WTC11 (cell line): ENCODE data around the gene TMEM174. TPM values are rescaled to one million over a fixed set of nuclear protein-coding genes. Genes with fewer than 3 reads are reported as not detected.

Experiments used
- ATAC-seq: fragments of 200-7000 bp; cut with Tn5 transposase; 2 replicates; pipeline ENCODE4 v1.10.0; 2021; ENCODE audit warnings: mild to moderate bottlenecking, moderate library complexity
- CTCF ChIA-PET: fragments of 300-600 bp; sonication (Branson Sonifier 250); formaldehyde crosslinking; loops from one replicate; lab custom pipeline; 2021; ENCODE audit warnings: antibody characterized with exemption; lab: Charles Lee
- POLR2A ChIA-PET: fragments of 350-600 bp; sonication (Branson Sonifier 250); formaldehyde crosslinking; loops from one replicate; lab custom pipeline; 2021; ENCODE audit warnings: antibody characterized with exemption; lab: Charles Lee
- DNase-seq: peaks from one replicate; pipeline ENCODE4 v3.0.0; 2021; ENCODE audit warnings: low spot score
- H3K27ac Mint-ChIP-seq: 2 replicates; pipeline ENCODE4 v1.8.0; 2021; ENCODE audit warnings: mixed read lengths
- H3K27me3 Mint-ChIP-seq: 2 replicates; pipeline ENCODE4 v1.8.0; 2021; ENCODE audit warnings: low read depth, mild to moderate bottlenecking, moderate library complexity, mixed read lengths
- H3K36me3 Mint-ChIP-seq: 2 replicates; pipeline ENCODE4 v1.8.0; 2021; ENCODE audit warnings: mixed read lengths
- H3K4me1 Mint-ChIP-seq: 2 replicates; pipeline ENCODE4 v1.8.0; 2022; ENCODE audit warnings: mixed read lengths
- H3K4me3 Mint-ChIP-seq: 2 replicates; pipeline ENCODE4 v1.8.0; 2021; ENCODE audit warnings: mild to moderate bottlenecking, moderate library complexity, mixed read lengths
- H3K9me3 Mint-ChIP-seq: 2 replicates; pipeline ENCODE4 v1.8.0; 2021; ENCODE audit warnings: mixed read lengths
- E2F5 ChIP-seq: sonication (generic); formaldehyde crosslinking; IDR thresholded peaks from 2 replicates; pipeline ENCODE4 v1.8.1; 2022; ENCODE audit warnings: mild to moderate bottlenecking, moderate library complexity, missing genetic modification reagents
- FOXP4 ChIP-seq: sonication (generic); formaldehyde crosslinking; IDR thresholded peaks from 2 replicates; pipeline ENCODE4 v1.8.0; 2022; ENCODE audit warnings: mild to moderate bottlenecking, missing genetic modification reagents
- GTF2I ChIP-seq: fragments of 250-450 bp; sonication (Bioruptor Pico); conservative IDR thresholded peaks from 2 replicates; pipeline ENCODE4 v1.4.0; 2021; ENCODE audit warnings: mild to moderate bottlenecking
- HMGA2 ChIP-seq: fragments of 250-450 bp; sonication (Bioruptor Pico); IDR thresholded peaks from 2 replicates; pipeline ENCODE4 v1.4.0; 2021; ENCODE audit warnings: mild to moderate bottlenecking, moderate library complexity
- HMGXB4 ChIP-seq: sonication (generic); formaldehyde crosslinking; IDR thresholded peaks from 2 replicates; pipeline ENCODE4 v1.8.1; 2023; ENCODE audit warnings: mild to moderate bottlenecking, moderate library complexity, missing genetic modification reagents
- PREB ChIP-seq: sonication (generic); formaldehyde crosslinking; IDR thresholded peaks from 2 replicates; pipeline ENCODE4 v1.8.1; 2022; ENCODE audit warnings: mild to moderate bottlenecking, missing genetic modification reagents, moderate library complexity, borderline replicate concordance
- RELA ChIP-seq: sonication (generic); formaldehyde crosslinking; IDR thresholded peaks from 2 replicates; pipeline ENCODE4 v1.8.1; 2022; ENCODE audit warnings: missing genetic modification reagents, mild to moderate bottlenecking, borderline replicate concordance
- SMAD3 ChIP-seq: sonication (generic); formaldehyde crosslinking; IDR thresholded peaks from 2 replicates; pipeline ENCODE4 v1.8.0; 2022; ENCODE audit warnings: missing genetic modification reagents, mild to moderate bottlenecking, borderline replicate concordance
- TCF7 ChIP-seq: sonication (generic); formaldehyde crosslinking; IDR thresholded peaks from 2 replicates; pipeline ENCODE4 v1.8.0; 2022; ENCODE audit warnings: mild to moderate bottlenecking, low read depth, missing genetic modification reagents, moderate library complexity
- TEAD1 ChIP-seq: sonication (generic); formaldehyde crosslinking; IDR thresholded peaks from 2 replicates; pipeline ENCODE4 v1.8.0; 2022; ENCODE audit warnings: mild to moderate bottlenecking, missing genetic modification reagents
- USF2 ChIP-seq: sonication (generic); formaldehyde crosslinking; IDR thresholded peaks from 2 replicates; pipeline ENCODE4 v1.8.1; 2023; ENCODE audit warnings: mild to moderate bottlenecking, missing genetic modification reagents, moderate library complexity
- ZBTB43 ChIP-seq: sonication (generic); formaldehyde crosslinking; IDR thresholded peaks from 2 replicates; pipeline ENCODE4 v1.8.1; 2023; ENCODE audit warnings: mild to moderate bottlenecking, missing genetic modification reagents
- ZNF281 ChIP-seq: sonication (generic); formaldehyde crosslinking; IDR thresholded peaks from 2 replicates; pipeline ENCODE4 v1.8.0; 2023; ENCODE audit warnings: mild to moderate bottlenecking, missing genetic modification reagents
- ZNF532 ChIP-seq: fragments of 250-450 bp; sonication (Bioruptor Pico); IDR thresholded peaks from 2 replicates; pipeline ENCODE4 v1.9.0; 2021; ENCODE audit warnings: mild to moderate bottlenecking, borderline replicate concordance
- total RNA-seq: library from RNA; stranded (reverse); gene quantifications from 3 replicates; pipeline ENCODE4 v1.2.3, GENCODE V29; 2021

The TMEM174 gene
- total RNA-seq, 1 experiment from 2014 or later: not detected

GRCh38 chr5:73197637-73198257 lies 24.8 kb downstream of the TMEM174 start:
- H3K27ac Mint-ChIP-seq: no peak overlapping the region
- ChIA-PET CTCF (no interaction called here), POLR2A (no interaction called here)
- ATAC-seq: no peak
- no peak overlapping the region for H3K4me3 Mint-ChIP-seq
- H3K36me3 Mint-ChIP-seq: peaks cover 2% of the 10 kb centered on the region
- peaks cover 10% of the 10 kb centered on the region for H3K9me3 Mint-ChIP-seq
- TF ChIP-seq SMAD3 (CRISPR knock-in tag): no peak
- no peak for TF ChIP-seq USF2
- no peak for TF ChIP-seq E2F5 (CRISPR knock-in tag)
- no peak for TF ChIP-seq RELA
- TF ChIP-seq ZBTB43 (CRISPR knock-in tag): no peak
- TF ChIP-seq ZNF532 (CRISPR knock-in tag): no peak
- no peak for TF ChIP-seq HMGA2 (CRISPR knock-in tag)
- peaks cover 9% of the 10 kb centered on the region for H3K4me1 Mint-ChIP-seq
- no peak for DNase-seq
- H3K27me3 Mint-ChIP-seq: peaks cover 33% of the 10 kb centered on the region

GRCh38 chr5:73198833-73199592 lies 26.0 kb downstream of the TMEM174 start:
- ATAC-seq (no peak), DNase-seq (no peak)
- Mint-ChIP-seq H3K36me3 (peaks cover 2% of the 10 kb centered on the region), H3K27ac (no peak overlapping the region), H3K4me1 (peaks cover 9% of the 10 kb centered on the region), H3K27me3 (peaks cover 33% of the 10 kb centered on the region), H3K9me3 (peaks cover 10% of the 10 kb centered on the region), H3K4me3 (no peak overlapping the region)
- POLR2A ChIA-PET: no interaction called here
- CTCF ChIA-PET: interaction anchor here (3.4 kb wide), 1 partner anchor 17 kb away, joined by 88 read pairs; no protein-coding TSS in a partner anchor
- no peak for TF ChIP-seq GTF2I
- no peak for TF ChIP-seq HMGXB4
- TF ChIP-seq ZNF281 (CRISPR knock-in tag): no peak
- TF ChIP-seq TCF7 (CRISPR knock-in tag): no peak
- TF ChIP-seq FOXP4 (CRISPR knock-in tag): no peak
- no peak for TF ChIP-seq PREB (CRISPR knock-in tag)
- no peak for TF ChIP-seq TEAD1 (CRISPR knock-in tag)
- no peak for TF ChIP-seq SMAD3 (CRISPR knock-in tag)
- TF ChIP-seq HMGA2 (CRISPR knock-in tag): no peak
